Ramos (cell line): ENCODE results near the gene NHS.

Experiments
- in situ Hi-C: fragments of 300-500 bp; cut with MboI; formaldehyde crosslinking; loops from one replicate; pipeline ENCODE4 v1.14.3; 2022; ENCODE audit warnings: low sequenced_read_pairs; ENCODE audit not compliant: unreplicated experiment

NHS gene

GRCh38 chrX:17531500-17531899, 156.5 kb downstream of the NHS start:
- in situ Hi-C loops: no loop called here

- in situ Hi-C loops: no loop called here
Observed at GRCh38 chrX:17535229-17535628, 160.2 kb downstream of the NHS start.

GRCh38 chrX:17537723-17538243, 162.8 kb downstream of the NHS start:
- in situ Hi-C loops: no loop called here

- in situ Hi-C loops: no loop called here
Observed at GRCh38 chrX:17542123-17542522, 167.1 kb downstream of the NHS start.

- in situ Hi-C loops: no loop called here
Observed at GRCh38 chrX:17544821-17545220, 169.8 kb downstream of the NHS start.

GRCh38 chrX:17546356-17546755, 171.4 kb downstream of the NHS start:
- in situ Hi-C loops: no loop called here

- in situ Hi-C loops: no loop called here
Observed at GRCh38 chrX:17547658-17548057, 172.7 kb downstream of the NHS start.

GRCh38 chrX:17549107-17549651, 174.2 kb downstream of the NHS start:
- in situ Hi-C loops: no loop called here

- in situ Hi-C loops: no loop called here
Observed at GRCh38 chrX:17550011-17550410, 175.0 kb downstream of the NHS start.

GRCh38 chrX:17552044-17552650, 177.1 kb downstream of the NHS start:
- in situ Hi-C loops: no loop called here

GRCh38 chrX:17553469-17553868, 178.5 kb downstream of the NHS start:
- in situ Hi-C loops: no loop called here

GRCh38 chrX:17553961-17554482, 179.0 kb downstream of the NHS start:
- in situ Hi-C loops: no loop called here

- in situ Hi-C loops: no loop called here
Observed at GRCh38 chrX:17554914-17555313, 179.9 kb downstream of the NHS start.

- in situ Hi-C loops: no loop called here
Observed at GRCh38 chrX:17555846-17556245, 180.8 kb downstream of the NHS start.

- in situ Hi-C loops: no loop called here
Observed at GRCh38 chrX:17559728-17560379, 184.9 kb downstream of the NHS start.

GRCh38 chrX:17560385-17560784, 185.4 kb downstream of the NHS start:
- in situ Hi-C loops: no loop called here

- in situ Hi-C loops: no loop called here
Observed at GRCh38 chrX:17563076-17563475, 188.1 kb downstream of the NHS start.

GRCh38 chrX:17563515-17563914, 188.5 kb downstream of the NHS start:
- in situ Hi-C loops: no loop called here

- in situ Hi-C loops: no loop called here
Observed at GRCh38 chrX:17564689-17565409, 189.8 kb downstream of the NHS start.

GRCh38 chrX:17566740-17567139, 191.7 kb downstream of the NHS start:
- in situ Hi-C loops: no loop called here

GRCh38 chrX:17567187-17567586, 192.2 kb downstream of the NHS start:
- in situ Hi-C loops: no loop called here
